Activated CD4-positive, alpha-beta T cell treated with anti-CD3 and anti-CD28 coated beads for 4 hours (primary cell): Measurements from ENCODE around the gene MYH4.

Experiments
- DNase-seq, 2 donors: peaks; one replicate each; pipeline ENCODE4 v3.0.0-alpha.2; 2020

Gene MYH4

DNA sequence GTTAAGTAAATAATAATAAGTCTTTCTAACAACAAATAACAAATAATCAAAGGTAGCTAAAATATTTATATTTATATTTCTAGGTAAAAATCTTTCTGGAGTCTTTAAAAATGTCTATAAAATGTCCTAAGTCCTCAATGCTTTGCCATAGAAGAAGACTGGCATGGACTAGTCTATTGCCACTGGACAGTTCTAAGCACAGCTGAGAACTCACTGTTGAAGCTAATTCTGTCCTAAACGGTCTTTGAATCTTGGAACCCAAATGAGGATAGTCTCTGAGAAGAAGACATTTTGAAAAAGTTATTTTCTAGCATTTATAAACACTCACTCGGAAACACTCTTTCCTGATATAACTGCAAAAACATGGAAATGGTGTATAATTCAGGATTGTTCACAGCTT is 48.1 kb downstream of the MYH4 start:
- no peak for DNase-seq

DNA sequence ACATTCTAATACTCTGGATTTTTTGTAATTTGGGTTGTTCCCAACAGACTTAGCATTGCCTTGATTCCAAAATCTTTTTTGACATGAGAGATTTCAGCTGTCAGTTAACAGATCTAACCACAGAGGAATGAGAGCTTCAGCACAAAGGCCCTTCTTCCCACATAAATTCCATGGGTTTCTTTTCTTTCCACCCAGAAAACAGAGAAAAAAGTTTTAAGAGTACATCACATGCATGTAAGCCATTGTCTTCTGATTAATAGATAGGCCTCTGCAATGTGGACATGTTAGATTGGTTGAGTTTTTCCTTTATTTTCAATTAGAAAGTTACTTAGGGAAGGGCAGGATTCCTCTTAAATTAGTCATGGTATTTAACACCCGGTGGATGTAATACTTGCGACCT is 48.5 kb downstream of the MYH4 start:
- no peak for DNase-seq

DNA sequence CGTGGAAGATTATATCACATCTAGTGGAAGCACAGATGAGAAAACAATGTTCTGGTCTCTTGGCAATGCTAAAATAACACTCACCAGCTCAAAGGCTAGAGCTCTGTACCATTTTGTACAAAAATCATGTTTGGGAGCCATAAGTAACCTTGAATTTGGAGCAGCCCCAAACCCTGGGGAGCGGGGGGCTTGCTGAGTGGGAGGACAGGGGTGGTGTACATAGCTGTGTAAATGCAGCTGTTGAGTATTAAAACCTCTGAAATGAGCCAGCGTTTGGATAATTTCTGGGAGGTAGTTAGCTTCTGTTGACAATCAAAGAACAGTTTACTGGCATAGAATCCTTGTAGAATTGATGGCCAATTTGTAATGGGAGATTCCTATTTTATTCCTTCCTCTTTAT is 51.9 kb downstream of the MYH4 start:
- no peak for DNase-seq

DNA sequence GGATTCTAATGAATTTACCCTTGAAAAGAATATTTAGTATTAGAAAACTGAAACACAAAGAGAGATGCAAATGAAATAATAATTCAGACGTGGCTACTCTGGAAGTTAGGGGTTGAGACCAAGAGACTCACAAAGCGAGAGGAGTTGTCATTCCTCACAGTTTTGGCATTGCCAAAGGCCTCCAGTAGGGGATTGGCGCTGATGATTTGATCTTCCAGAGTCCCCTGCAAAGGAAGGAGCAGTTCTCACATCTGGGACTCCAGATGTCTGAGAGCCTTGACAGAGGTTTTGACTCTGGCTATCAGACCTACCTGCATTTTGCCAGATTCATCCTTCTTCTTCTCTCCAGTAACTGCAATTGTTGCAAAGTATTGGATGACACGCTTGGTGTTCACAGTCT is 54.2 kb downstream of the MYH4 start:
- no peak for DNase-seq

DNA sequence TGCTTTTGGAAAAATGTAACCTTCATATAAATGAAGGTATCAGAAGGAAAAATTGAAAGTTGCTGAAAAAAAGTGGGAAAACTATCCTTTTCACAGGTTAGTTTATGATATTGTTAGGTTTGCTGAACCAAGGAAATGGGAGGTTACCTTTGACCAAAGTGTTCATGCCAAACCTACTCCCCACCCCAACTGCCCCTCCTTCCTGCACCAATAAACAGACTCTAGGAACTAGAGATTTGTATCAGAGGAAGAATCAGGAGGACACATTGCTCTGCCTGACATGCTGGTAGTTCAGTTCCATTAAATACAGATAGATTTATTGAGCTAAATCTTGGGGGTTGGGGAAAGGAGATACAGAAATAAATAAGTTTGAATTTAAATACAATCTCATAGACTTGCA is 65.8 kb downstream of the MYH4 start:
- DNase-seq = no peak

DNA sequence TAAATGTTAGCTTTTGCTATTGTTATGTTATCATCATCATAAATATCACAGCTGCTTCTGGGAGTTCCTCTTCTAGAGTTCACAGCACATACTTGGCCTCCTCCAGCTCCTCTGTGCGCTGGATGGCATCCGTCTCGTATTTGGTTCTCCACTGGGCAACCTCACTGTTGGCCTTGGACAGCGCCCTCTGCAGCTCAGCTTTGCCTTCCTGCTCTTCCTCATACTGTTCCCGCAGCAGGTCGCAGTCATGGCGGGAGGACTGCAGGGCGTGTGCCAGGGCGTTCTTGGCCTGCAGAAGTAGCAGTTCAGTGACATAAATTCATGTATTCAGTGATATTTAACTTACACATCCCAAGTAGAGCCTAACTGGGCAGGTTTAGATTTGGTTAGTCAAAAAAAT is 71.0 kb downstream of the MYH4 start:
- no peak for DNase-seq

DNA sequence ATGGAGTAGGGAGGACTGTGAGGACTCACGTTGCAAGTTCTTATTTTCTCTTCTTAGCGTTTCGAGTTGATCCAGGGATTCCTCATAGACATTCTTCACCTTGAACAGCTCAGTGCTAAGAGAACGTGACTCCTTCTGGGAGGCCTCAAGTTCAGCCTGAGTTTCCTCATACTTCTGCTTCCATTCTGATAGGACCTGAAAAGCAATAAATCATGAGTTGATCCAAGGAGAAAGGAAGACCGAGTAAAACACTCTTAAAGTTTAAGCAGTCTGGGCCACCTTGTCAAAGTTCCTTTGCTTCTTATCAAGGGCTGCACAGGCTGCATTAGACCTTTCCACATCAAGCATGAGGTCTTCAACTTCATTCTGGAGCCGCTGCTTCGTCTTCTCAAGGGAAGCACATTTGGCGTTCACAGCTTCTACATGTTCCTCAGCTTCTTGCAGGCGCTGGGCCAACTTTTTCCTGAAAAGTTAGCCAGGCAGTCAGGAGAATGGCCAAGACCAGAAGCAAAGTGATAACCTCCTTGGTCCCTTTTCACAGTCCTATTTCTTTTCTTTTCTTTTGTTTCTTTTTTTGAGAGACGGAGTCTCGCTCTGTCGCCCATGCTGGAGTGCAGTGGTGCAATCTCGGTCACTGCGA is 72.7 kb downstream of the MYH4 start:
- no peak for DNase-seq

DNA sequence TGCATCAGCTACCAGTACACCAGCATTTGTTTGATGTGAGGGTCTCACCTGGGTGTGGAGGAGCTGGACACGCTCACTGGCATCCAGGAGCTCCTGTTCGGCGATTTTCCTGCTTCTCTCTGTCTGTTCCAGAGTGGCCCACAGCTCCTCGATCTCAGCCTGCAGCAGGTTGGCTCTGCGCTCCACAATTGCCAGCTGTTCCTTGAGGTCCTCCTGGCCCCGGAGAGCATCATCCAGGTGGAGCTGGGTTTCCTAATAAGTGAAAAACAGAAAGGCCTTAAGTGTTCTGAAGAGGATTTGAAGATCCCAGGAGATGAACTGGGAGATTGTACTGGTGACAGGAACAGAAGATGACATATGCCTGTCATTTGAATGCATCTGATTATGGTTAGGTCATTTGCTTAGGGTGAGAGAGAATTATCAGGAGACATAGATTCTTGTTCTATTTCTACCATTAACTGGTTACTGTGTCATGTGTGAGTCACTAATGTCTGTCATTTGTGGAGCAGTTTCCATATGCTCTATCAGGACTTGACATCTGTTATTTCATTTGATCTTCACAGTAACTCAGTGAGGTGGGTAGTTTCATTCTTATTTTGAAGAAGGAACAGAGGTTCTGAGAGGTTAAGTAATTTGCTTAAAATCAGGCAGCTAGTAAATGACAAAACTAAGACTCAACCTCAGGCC is 75.0 kb downstream of the MYH4 start:
- DNase-seq = no peak
